ENCODE measurements around the gene GPR39. TPM values are rescaled to one million over a fixed set of nuclear protein-coding genes. Genes with fewer than 3 reads are reported as not detected.

GPR39 gene
- polyA plus RNA-seq, 2 of the 4 experiments (the other 2 are of a cell fraction) = 11.3 to 11.8 TPM

DNA sequence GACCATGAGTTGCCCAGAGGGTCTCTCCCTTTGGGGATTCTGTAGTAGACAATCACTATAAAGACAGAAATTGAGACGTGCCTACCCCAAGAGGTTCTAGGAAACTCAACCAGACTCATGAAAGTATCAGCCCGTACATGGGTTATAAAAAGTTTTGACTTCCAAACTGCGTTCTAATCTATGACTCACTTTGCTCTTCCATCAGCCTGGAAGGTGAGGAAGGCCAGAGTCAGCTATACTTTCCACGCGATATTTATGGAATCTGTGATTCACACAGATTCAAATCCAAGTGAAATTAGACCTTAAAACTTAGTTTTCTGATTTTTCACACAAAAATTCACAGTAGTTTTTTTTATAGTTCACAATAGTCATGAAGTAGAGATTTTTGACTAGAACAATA lies 261.1 kb downstream of the GPR39 start:
- DNase-seq (ENCODE audit: low read depth in 1 of 2, low spot score in 1 of 2) (no peak), ATAC-seq (no peak), FAIRE-seq (no peak)
- ChIA-PET POLR2A (no interaction called here), CTCF (interaction anchor here (0.7 to 2.5 kb wide), 8 partner anchors 8 to 1102 kb away, joined by 3 to 8 read pairs (median 4); no protein-coding TSS in a partner anchor)
- WGBS (ENCODE audit: missing lambda C conversion rate) = 46% methylated on average over 5 of the region's 5 CpGs
- Histone ChIP-seq H3K4me1 (peaks cover 9% of the 10 kb centered on the region; the same call in 1 of the 3 replicates), H3K27ac (0 out of 6 replicates have a peak overlapping the region, but pooled peaks of 1 of the 2 experiments have one; percentile 22), H3K9me3 (no peaks in the 10 kb centered on the region), H3K4me2 (no peak overlapping the region), H3K4me3 (no peak overlapping the region)
- no peak for TF ChIP-seq KDM1A (IDR thresholded peaks at IDR 0.05; ENCODE audit: low read depth)
- TF ChIP-seq KDM5A (IDR thresholded peaks at IDR 0.05) = no peak
- TF ChIP-seq, protein P1, sequence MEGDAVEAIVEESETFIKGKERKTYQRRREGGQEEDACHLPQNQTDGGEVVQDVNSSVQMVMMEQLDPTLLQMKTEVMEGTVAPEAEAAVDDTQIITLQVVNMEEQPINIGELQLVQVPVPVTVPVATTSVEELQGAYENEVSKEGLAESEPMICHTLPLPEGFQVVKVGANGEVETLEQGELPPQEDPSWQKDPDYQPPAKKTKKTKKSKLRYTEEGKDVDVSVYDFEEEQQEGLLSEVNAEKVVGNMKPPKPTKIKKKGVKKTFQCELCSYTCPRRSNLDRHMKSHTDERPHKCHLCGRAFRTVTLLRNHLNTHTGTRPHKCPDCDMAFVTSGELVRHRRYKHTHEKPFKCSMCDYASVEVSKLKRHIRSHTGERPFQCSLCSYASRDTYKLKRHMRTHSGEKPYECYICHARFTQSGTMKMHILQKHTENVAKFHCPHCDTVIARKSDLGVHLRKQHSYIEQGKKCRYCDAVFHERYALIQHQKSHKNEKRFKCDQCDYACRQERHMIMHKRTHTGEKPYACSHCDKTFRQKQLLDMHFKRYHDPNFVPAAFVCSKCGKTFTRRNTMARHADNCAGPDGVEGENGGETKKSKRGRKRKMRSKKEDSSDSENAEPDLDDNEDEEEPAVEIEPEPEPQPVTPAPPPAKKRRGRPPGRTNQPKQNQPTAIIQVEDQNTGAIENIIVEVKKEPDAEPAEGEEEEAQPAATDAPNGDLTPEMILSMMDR (IDR thresholded peaks at IDR 0.05) = no peak
- TF ChIP-seq ZFP36 (IDR thresholded peaks at IDR 0.05; ENCODE audit: borderline replicate concordance, partially characterized antibody) = no peak
- TF ChIP-seq JUNB (IDR thresholded peaks at IDR 0.05) = no peak
- TF ChIP-seq CBX2 (IDR thresholded peaks at IDR 0.05; ENCODE audit: borderline replicate concordance, low read depth) = no peak
- TF ChIP-seq CEBPB (IDR thresholded peaks at IDR 0.05) = no peak
- TF ChIP-seq TP53 (CRISPR knock-in tag; IDR thresholded peaks at IDR 0.05) = no peak
- TF ChIP-seq RAD21 (conservative IDR thresholded peaks at IDR 0.05 in 1 of 2, IDR thresholded peaks at IDR 0.05 in 1 of 2) = no peak
- TF ChIP-seq POLR2A (IDR thresholded peaks at IDR 0.05; ENCODE audit: low read length) = no peak
- no peak for TF ChIP-seq MYC (IDR thresholded peaks at IDR 0.05; ENCODE audit: borderline replicate concordance, low read length)
- no peak for TF ChIP-seq ZSCAN20 (CRISPR knock-in tag; IDR thresholded peaks at IDR 0.05)

DNA sequence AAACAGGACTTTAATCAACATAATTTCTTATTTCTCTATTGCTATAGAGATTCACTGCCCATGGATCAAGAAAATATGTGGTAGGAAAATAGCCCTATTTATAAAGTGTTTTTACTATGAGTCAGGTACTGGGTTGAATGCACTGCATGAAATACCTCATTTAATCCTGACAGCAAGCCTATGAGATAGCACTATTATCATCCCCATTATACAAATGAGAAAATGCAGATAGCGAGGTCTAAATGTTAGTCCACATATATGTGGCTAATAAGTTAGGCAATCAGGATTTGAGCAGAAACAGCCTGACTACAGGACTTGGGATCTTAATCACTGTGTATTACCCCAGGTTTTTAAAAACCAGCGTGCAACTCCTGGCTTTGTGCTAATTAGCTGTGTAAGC lies 261.9 kb downstream of the GPR39 start:
- ATAC-seq (no peak), FAIRE-seq (no peak), DNase-seq (ENCODE audit: low read depth in 1 of 2, low spot score in 1 of 2) (no peak)
- Histone ChIP-seq H3K9me3 (no peaks in the 10 kb centered on the region), H3K4me3 (no peak overlapping the region), H3K4me1 (peaks cover 9% of the 10 kb centered on the region; the same call in 1 of the 3 replicates), H3K27ac (no peak overlapping the region), H3K4me2 (no peak overlapping the region)
- WGBS (ENCODE audit: missing lambda C conversion rate) = 73% methylated on average over 2 of the region's 2 CpGs
- TF ChIP-seq TFCP2L1 (CRISPR knock-in tag; IDR thresholded peaks at IDR 0.05) (no peak), EHMT2 (IDR thresholded peaks at IDR 0.05; ENCODE audit: low read depth) (no peak), CEBPB (IDR thresholded peaks at IDR 0.05) (no peak), SMC3 (IDR thresholded peaks at IDR 0.05) (no peak), EHF (CRISPR knock-in tag; IDR thresholded peaks at IDR 0.05) (no peak), SREBF2 (IDR thresholded peaks at IDR 0.05) (no peak), HOXB5 (CRISPR knock-in tag; IDR thresholded peaks at IDR 0.05) (no peak), EP300 (IDR thresholded peaks at IDR 0.05) (no peak), NR3C1 (IDR thresholded peaks at IDR 0.05) (no peak), BHLHE40 (IDR thresholded peaks at IDR 0.05; ENCODE audit: low read depth, low read length) (no peak), CHD4 (IDR thresholded peaks at IDR 0.05; ENCODE audit: borderline replicate concordance) (no peak), HDAC2 (IDR thresholded peaks at IDR 0.05) (no peak), HOXA7 (CRISPR knock-in tag; IDR thresholded peaks at IDR 0.05) (no peak), RARB (CRISPR knock-in tag; IDR thresholded peaks at IDR 0.05) (no peak), NPAS2 (CRISPR knock-in tag; IDR thresholded peaks at IDR 0.05; ENCODE audit: borderline replicate concordance) (no peak)
- TF ChIP-seq, protein P1 (IDR thresholded peaks at IDR 0.05) = no peak
- TF ChIP-seq, protein P2, sequence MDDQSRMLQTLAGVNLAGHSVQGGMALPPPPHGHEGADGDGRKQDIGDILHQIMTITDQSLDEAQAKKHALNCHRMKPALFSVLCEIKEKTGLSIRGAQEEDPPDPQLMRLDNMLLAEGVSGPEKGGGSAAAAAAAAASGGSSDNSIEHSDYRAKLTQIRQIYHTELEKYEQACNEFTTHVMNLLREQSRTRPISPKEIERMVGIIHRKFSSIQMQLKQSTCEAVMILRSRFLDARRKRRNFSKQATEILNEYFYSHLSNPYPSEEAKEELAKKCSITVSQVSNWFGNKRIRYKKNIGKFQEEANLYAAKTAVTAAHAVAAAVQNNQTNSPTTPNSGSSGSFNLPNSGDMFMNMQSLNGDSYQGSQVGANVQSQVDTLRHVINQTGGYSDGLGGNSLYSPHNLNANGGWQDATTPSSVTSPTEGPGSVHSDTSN (IDR thresholded peaks at IDR 0.05) = no peak
- POLR2A ChIA-PET = no interaction called here
- CTCF ChIA-PET = interaction anchor here (0.8 to 2.5 kb wide), 4 partner anchors 21 to 1102 kb away, joined by 3 to 8 read pairs (median 4); no protein-coding TSS in a partner anchor

Data from A549 (cell line).